OCI-LY7 (cell line): ENCODE results near the gene SLC6A5. TPM values are rescaled to one million over a fixed set of nuclear protein-coding genes. Genes with fewer than 3 reads are reported as not detected.

Experiments used
- BruUV-seq: library from RNA; stranded (reverse); fragments of 400-500 nt; replicated peaks from 2 replicates; lab custom pipeline; 2021; lab: Mats Ljungman, UMichigan
- CTCF ChIA-PET: fragments of 300-600 bp; sonication (Branson Sonifier 250); formaldehyde crosslinking; loops from one replicate; lab custom pipeline; 2022; ENCODE audit warnings: antibody characterized with exemption; ENCODE audit not compliant: unreplicated experiment; lab: Charles Lee
- POLR2A ChIA-PET: fragments of 300-600 bp; sonication (Branson Sonifier 250); formaldehyde crosslinking; loops from one replicate; lab custom pipeline; 2022; ENCODE audit warnings: antibody characterized with exemption; lab: Charles Lee
- DNase-seq: peaks from one replicate; pipeline ENCODE4 v3.0.0-alpha.2; 2015; ENCODE audit warnings: low spot score
- H2AFZ ChIP-seq: fragments of 200-600 bp; sonication (generic), shearing (Covaris generic); 2 replicates; pipeline ENCODE4 v1.6.1; 2014; ENCODE audit warnings: mild to moderate bottlenecking, antibody characterized with exemption, low read length, moderate library complexity
- H3K27ac ChIP-seq: fragments of 200-600 bp; sonication (generic); 2 replicates; pipeline ENCODE4 v1.5.1; 2014; ENCODE audit warnings: mixed run types, low read depth, mild to moderate bottlenecking, moderate library complexity, low read length, inconsistent platforms; ENCODE audit not compliant: poor library complexity, severe bottlenecking
- H3K36me3 ChIP-seq: fragments of 200-600 bp; sonication (generic); 2 replicates; pipeline ENCODE4 v1.6.1; 2014; ENCODE audit warnings: mild to moderate bottlenecking, antibody characterized with exemption, low read length, moderate library complexity, mixed read lengths; ENCODE audit not compliant: insufficient read depth
- H3K4me1 ChIP-seq: fragments of 200-600 bp; sonication (generic); 2 replicates; pipeline ENCODE4 v1.5.1; 2014; ENCODE audit warnings: mild to moderate bottlenecking, low read length; ENCODE audit not compliant: insufficient read depth, poor library complexity, severe bottlenecking
- H3K4me2 ChIP-seq: fragments of 200-600 bp; sonication (generic); 2 replicates; pipeline ENCODE4 v1.6.1; 2014; ENCODE audit warnings: mild to moderate bottlenecking, low read length
- H3K4me3 ChIP-seq: fragments of 200-600 bp; sonication (generic); 2 replicates; pipeline ENCODE4 v1.5.1; 2014; ENCODE audit warnings: mild to moderate bottlenecking, low read depth, low read length; ENCODE audit not compliant: poor library complexity, severe bottlenecking
- H3K79me2 ChIP-seq: fragments of 200-600 bp; sonication (generic); 2 replicates; pipeline ENCODE4 v1.6.1; 2016; ENCODE audit warnings: low read depth, mild to moderate bottlenecking, low read length, moderate library complexity, mixed read lengths; ENCODE audit not compliant: insufficient read depth
- H3K9me2 ChIP-seq: fragments of 200-600 bp; sonication (generic); 2 replicates; pipeline ENCODE4 v1.6.1; 2016; ENCODE audit warnings: mild to moderate bottlenecking, low read length, mixed read lengths; ENCODE audit not compliant: insufficient read depth
- H3K9me3 ChIP-seq: fragments of 200-600 bp; sonication (generic); 2 replicates; pipeline ENCODE4 v1.6.1; 2014; ENCODE audit warnings: mild to moderate bottlenecking, mixed run types, low read length, mixed read lengths
- H4K20me1 ChIP-seq: fragments of 200-600 bp; sonication (generic); 2 replicates; pipeline ENCODE4 v1.6.1; 2014; ENCODE audit warnings: mild to moderate bottlenecking, antibody characterized with exemption, low read length, moderate library complexity, mixed read lengths; ENCODE audit not compliant: insufficient read depth
- CTCF ChIP-seq: fragments of 200-600 bp; sonication (generic); conservative IDR thresholded peaks from 2 replicates; pipeline ENCODE4 v1.5.1; 2014; ENCODE audit warnings: mild to moderate bottlenecking, antibody characterized with exemption, low read length, moderate library complexity, mixed read lengths
- EZH2phosphoT487 ChIP-seq: fragments of 200-600 bp; sonication (generic); IDR thresholded peaks from 2 replicates; pipeline ENCODE4 v1.6.1; 2018; ENCODE audit warnings: low read depth, borderline replicate concordance, mild to moderate bottlenecking, mixed run types, antibody characterized with exemption, low read length, moderate library complexity, mixed read lengths
- intact Hi-C: fragments of 100-400 bp; cut with micrococcal nuclease; formaldehyde crosslinking; loops from one replicate; pipeline ENCODE4 v1.10.0; 2022; ENCODE audit not compliant: unreplicated experiment
- total RNA-seq, 2 experiments: library from RNA; depleted of rRNA in 1 of 2; stranded (reverse); fragments of >200 nt in 1 of 2; shearing (Covaris generic) in 1 of 2; gene quantifications; 2 replicates each; pipeline ENCODE4 v1.2.3, GENCODE V29; 2014 to 2022

The SLC6A5 gene
- total RNA-seq, 2 experiments from 2014 or later: not detected

- Histone ChIP-seq H3K4me3 (no peak overlapping the region), H3K9me2 (no peaks in the 10 kb centered on the region), H2AFZ (no peak overlapping the region), H3K4me1 (no peaks in the 10 kb centered on the region), H3K4me2 (no peak overlapping the region), H4K20me1 (no peaks in the 10 kb centered on the region), H3K79me2 (no peaks in the 10 kb centered on the region), H3K9me3 (no peaks in the 10 kb centered on the region), H3K36me3 (no peaks in the 10 kb centered on the region), H3K27ac (no peak overlapping the region)
- no peak for TF ChIP-seq CTCF
- TF ChIP-seq EZH2phosphoT487: no peak
- POLR2A ChIA-PET: no interaction called here
- intact Hi-C loops: no loop called here
- no TSS peak for BruUV-seq
- no peak for DNase-seq
- CTCF ChIA-PET: no interaction called here
Observed at GRCh38 chr11:20592741-20593140, 6.7 kb upstream of the SLC6A5 start.

DNA sequence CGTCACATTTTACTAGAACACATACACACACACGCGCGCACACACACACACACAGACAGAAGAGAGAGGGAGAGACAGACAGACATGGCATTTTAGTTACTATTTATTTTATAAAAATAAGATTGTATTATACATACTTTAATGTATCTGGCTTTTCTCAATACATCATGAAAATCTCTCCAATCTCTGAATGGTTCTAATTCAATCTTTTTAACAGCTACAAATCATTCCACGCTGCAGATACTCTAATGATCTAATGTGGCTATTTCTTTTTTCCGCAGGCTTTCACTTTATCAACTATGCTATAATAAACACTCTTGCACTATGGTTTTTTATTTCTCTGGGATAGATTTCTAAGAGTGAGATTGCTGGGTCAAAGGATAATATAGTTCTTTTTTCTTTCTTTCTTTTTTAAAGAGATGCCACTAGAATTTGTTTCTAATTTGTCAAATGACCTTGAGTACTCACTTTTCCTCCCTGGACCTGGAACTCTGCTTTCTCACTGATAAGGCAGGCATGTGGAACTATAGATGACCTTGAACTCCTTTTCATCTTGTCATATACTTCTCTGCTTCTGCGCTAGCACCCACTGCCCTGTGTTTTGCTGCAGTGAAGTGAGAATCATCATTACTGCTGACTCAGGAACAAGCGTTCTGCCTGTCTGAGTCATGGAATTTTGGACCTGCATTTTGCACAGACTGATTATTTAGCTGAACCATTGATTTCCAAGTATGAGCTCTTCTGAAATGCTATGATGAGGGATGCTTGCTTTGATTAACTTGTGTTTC, 4.9 kb upstream of the SLC6A5 start:
- Histone ChIP-seq H3K4me2 (no peak overlapping the region), H3K4me3 (no peak overlapping the region), H2AFZ (no peak overlapping the region), H3K36me3 (no peaks in the 10 kb centered on the region), H3K9me3 (no peaks in the 10 kb centered on the region), H3K79me2 (no peaks in the 10 kb centered on the region), H3K4me1 (no peaks in the 10 kb centered on the region), H3K27ac (no peak overlapping the region), H3K9me2 (no peaks in the 10 kb centered on the region), H4K20me1 (no peaks in the 10 kb centered on the region)
- CTCF ChIA-PET: no interaction called here
- no peak for TF ChIP-seq EZH2phosphoT487
- no peak for TF ChIP-seq CTCF
- intact Hi-C loops: no loop called here
- BruUV-seq: no TSS peak
- POLR2A ChIA-PET: interaction anchor here (0.7 kb wide), 2 partner anchors 39 to 182 kb away, joined by 3 read pairs; no protein-coding TSS in a partner anchor
- no peak for DNase-seq

DNA sequence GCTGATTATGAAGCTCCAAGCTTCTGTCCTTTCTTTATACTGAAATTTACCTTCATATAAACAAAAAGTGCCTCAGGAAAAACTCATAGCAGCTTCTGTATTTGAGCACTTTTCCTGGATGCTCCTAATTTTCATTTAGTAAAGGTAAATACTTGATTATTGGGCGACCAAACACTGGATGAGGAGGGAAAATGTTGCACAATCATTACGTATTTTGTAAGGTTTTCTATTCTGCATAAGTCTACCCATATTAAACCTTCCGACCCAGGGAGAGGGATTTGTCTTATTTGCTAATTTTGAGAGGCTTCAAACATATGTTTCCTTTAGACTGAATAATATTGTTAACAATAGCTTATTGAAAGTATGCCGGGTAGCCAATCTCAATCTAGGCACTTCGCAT, 4.3 kb upstream of the SLC6A5 start:
- no peak overlapping the region for H3K4me3 ChIP-seq
- DNase-seq: no peak
- no TSS peak for BruUV-seq
- POLR2A ChIA-PET: interaction anchor here (0.7 kb wide), 1 partner anchor 182 kb away, joined by 3 read pairs; no protein-coding TSS in a partner anchor
- TF ChIP-seq CTCF: no peak
- no peak for TF ChIP-seq EZH2phosphoT487
- H3K79me2 ChIP-seq: no peaks in the 10 kb centered on the region
- no peaks in the 10 kb centered on the region for H3K4me1 ChIP-seq
- no peaks in the 10 kb centered on the region for H4K20me1 ChIP-seq
- no peak overlapping the region for H3K27ac ChIP-seq
- no peaks in the 10 kb centered on the region for H3K9me2 ChIP-seq
- H3K9me3 ChIP-seq: no peaks in the 10 kb centered on the region
- no peak overlapping the region for H3K4me2 ChIP-seq
- H2AFZ ChIP-seq: no peak overlapping the region
- H3K36me3 ChIP-seq: no peaks in the 10 kb centered on the region
- CTCF ChIA-PET: no interaction called here
- intact Hi-C loops: no loop called here
